ENCODE results near the gene PYGB.

PYGB gene

DNA sequence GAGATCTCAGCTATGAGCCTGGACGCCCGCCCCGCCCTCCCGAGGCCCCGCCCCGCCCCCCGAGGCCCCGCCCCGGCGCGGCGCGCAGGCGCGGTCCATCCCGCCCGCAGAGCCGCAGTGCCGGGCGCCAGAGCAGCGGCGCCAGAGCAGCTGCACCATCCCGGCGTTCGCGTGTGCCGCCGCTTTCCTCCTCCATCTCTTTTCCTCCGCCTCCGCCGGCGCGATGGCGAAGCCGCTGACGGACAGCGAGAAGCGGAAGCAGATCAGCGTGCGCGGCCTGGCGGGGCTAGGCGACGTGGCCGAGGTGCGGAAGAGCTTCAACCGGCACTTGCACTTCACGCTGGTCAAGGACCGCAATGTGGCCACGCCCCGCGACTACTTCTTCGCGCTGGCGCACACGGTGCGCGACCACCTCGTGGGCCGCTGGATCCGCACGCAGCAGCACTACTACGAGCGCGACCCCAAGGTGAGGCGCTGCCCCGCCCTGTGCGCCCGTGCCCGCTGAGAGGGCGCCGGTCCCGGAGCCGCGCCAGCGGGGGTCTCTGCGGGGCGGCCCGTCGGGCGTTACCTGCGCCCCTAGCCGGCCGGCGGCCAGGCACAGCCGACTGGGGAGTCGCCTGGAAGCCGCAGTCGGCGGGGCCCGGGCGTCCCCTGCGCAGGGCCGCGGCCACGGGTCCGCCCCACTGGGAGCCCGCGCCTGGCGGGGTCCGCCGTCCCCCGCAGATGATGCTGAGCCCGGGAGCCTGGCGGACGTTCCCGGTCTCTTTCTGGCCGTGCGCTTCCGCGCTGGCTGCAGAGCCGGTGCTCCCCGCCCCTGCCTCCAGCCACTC lies at the start of gene PYGB:
Gene PYGB (plus strand): TSS at position 130 of the 830 bp plus-strand sequence. CDS start 94 bp downstream, at position 224.
- DNase-seq (ENCODE audit: low spot score): peak; percentile 83

DNA sequence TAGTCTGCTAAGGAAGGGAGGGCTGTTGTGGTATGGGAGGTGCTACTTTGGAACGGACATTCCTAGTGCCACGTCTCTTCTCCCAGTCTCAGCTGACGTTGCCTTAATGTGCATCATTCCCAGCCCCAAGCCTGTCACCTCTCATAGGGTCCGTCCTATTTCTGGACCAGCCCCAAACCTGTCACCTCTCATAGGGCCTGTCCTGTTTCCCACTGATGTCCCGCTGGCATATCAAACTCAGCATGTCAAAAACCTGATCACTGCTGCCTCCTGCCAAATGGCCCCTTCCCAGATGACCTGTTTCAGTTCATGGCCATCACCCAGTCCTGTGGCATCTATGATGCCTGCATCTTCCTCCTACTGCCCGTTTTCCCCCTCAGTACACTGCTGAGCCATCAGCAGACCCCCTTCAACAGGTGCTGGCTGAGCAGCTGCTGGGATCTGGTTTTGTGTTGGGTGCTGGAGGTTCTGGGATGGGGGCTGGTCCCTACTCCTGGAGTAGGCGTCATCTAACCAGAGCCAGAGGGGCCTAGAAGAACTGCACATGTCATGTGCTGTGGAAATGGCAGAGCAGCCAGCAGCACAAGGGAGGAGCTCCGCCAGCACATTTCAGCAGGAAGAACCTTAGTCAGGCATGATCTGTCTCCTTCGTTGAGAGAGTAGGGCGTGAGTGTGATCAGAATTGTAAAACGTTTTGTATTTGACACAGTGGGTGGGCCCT lies 49.1 kb upstream of the PYGB start:
- DNase-seq (ENCODE audit: low spot score): no peak

DNA sequence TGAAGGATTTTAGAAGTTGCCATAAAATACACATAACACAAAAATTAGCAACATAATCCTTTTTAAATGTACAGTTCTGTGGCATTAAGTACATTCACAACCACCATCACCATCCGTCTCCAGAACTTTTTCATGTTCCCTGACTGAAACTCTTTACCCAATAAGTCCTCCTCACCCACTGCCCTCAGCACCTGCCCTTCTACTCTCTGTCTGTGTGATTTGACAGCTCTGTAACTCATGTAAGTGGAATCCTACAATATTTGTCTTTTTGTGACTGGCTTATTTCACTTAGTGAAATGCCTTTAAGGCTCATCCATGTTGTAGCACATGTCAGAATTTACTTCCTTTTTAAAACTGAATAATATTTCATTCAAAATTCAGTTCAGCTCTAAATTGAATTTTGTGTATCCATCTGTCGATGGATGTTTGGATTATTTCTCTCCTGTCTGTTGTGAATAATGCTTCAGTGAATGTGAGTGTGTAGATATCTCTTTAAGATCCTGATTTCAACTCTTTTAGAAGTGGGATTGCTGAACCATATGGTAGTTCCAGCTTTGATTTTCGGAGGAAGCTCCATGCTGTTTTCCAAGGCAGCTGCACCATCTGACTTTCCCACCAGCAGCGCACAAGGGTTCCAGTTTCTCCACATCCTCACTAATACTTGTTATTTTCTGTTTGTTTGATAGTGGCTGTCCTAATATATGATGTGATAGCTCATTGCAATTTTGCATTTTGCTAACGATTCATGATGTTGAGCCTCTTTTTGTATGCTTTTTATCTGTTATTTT lies 48.2 kb upstream of the PYGB start:
- no peak for DNase-seq (ENCODE audit: low spot score)

DNA sequence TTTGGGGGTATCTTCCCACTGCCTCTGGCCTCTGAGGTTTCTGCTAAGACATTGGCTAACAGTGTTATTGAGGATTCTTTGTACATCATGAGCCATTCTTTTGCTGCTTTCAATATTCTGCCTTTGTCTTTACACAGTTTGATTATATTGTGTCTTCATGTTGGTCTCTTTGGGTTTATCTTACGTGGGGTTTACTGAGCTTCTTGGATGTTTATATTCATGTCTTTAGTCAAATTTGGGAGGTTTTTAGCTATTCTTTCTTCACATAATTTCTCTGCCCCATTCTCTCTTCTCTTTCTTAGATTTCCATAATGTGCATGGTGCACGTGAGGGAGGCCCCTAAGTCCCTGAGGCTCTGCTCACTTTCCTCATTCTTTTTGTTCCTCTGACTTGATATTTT lies 44.8 kb upstream of the PYGB start:
- DNase-seq (ENCODE audit: low spot score): no peak

DNA sequence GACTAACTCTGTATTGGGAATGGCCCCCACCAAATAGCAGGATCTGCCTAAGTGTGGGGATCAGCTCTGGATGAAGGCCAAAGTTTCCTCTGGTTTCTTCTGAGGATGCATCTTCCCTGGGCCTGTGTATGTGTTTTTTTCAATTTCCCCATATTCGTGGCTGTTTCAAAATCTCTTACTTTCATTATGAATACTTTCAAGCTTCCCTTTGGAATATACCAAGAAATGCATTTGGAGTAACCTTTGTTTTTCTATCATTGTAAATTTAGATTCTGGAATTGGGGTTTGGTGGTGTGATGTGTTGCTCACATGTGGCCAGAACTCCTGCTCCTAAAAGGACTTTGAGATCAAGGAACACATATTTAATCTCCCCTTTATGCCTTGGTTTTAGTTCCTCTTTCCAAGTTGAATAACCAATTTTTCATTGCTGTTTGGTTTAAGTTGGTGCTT lies 44.0 kb upstream of the PYGB start:
- DNase-seq (ENCODE audit: low spot score): no peak

DNA sequence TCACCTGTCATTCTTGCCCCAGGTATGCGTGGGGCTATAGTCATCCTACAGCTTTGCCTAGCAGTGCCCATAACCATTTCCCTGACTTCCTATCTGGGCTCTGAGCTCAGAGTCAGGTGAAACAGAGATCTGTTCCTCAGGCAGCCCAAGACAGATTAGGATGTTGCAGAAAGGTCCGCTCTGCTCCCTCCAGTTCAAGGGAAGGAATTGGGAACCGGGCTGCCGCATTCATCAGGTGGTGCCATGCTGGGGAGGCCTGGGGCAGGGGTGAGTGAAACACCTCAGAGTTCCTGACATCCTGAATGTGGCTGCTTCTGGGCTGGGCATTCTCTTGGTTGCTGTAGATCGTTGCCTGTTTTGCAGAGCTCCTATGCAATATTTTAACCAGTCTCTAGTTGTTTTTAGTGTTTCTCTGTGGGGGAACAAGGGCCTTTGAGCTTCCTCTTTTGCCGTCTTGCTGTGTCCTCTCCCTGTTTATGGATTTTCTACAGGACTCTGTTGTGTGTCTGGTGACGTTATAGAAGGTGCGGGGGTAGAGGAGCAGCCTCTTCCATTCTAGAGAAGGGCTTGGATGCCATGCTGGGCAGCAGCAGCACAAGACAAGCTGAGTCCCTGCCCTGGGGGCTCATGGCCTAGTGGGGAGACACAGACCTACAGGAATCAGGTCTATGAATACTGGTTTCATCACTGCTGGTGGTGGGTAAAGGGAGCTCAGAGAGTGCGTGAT lies 43.2 kb upstream of the PYGB start:
- no peak for DNase-seq (ENCODE audit: low spot score)

DNA sequence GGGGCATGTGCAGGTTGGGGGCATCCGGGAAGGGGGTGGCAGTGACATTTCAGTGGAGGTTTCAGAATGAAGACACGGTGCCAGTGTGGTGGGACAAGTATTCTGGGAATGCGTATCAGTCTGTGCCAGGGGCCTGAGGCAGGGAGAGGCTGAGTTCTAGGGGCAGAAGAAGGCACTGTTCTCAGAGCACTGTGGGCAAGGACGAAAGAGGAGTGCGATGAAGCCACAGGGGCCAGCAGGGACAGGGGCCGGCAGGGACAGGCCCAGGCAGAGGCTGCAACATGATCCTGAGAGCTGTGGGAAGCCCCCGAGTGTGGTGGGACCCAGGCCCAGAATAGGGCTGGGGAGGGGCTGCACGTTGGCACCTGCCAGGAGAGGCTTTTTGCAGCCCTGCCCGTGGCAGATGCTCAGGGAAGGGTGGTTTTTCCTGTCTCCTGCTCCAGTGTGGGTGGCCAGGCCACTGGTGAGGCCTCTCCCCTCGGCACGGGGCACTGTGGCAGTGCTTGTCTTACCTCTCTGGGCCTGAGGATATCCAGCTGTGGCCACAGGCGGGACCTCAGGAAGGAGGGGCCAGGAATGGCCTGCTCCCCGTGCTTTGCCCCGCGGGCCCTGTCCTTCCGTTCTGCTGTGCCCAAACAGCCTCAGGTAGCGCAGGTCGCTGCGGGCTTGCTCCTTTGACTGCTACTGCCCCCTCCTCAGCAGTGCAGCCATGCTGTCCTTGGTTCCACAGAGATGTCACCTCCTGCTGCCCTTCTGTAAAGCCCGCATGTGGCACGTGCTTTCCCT lies 42.4 kb upstream of the PYGB start:
- no peak for DNase-seq (ENCODE audit: low spot score)

DNA sequence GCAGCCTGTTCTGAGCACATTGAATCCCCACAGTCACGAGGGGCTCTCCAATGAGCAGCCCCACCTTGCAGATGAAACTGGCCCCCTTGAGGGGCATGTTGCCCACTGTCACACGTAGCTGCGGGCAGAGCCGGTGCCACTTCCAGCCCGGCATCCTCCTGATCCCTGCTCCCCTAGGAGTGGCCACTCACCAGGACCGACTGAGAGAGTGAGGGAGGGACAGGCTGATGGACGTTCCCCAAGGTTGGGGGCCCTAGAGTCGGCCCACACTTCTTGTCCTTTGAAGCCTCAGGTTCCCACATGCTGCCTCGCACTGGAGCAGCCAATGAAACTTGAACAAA lies 41.9 kb upstream of the PYGB start:
- no peak for DNase-seq (ENCODE audit: low spot score)

DNA sequence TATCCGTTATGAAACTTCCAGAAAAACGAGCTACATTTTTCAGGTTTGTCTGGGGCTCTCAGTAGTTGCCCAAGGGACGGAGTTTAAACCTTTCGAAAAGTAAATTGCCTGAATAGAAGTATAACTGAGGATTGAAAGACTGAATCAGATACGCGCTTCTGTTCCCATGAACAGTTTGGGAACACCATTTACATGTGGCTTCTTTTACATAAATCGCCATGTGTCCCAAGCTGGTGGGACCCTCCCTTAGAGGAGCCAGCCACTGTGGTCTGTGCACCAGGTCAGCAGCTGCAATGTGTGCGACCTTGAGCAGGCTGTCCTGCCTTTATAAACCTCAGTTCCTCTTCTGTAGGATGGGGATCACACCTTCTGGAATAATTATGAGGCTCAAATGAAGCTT lies 41.3 kb upstream of the PYGB start:
- no peak for DNase-seq (ENCODE audit: low spot score)

DNA sequence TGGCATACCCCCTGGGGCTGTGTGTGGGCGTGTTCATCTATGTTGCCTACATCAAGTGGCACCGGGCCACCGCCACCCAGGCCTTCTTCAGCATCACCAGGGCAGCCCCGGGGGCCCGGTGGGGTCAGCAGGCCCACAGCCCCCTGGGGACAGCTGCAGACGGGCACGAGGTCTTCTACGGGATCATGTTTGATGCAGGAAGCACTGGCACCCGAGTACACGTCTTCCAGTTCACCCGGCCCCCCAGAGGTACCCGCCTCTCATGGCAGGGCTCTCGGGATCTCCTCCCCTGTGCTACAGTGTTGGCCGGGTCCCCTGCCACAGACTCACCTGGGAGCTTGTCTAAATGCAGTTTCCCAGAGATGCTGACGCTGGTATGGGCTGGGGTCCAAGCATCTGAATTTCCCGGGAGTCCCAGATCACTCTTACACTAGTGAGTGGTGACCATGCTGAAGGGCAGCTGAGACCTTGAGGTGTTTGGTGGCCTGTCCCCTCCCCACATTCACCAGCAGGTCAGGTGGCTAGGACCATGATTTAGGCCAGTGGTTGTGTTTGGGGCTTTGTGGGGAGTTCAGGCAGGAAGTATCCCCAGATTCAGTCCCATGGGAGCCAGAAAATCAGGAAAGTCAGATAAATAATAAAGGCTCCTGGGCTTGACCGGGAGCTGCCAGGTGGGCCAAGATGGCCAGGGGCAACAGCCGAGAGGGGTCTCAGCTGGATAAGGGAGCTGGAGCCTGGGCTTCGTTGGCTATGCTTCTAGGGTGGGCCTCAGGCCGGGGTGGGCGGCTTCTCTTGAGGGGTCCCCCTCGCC lies 40.5 kb upstream of the PYGB start:
- DNase-seq (ENCODE audit: low spot score): no peak

DNA sequence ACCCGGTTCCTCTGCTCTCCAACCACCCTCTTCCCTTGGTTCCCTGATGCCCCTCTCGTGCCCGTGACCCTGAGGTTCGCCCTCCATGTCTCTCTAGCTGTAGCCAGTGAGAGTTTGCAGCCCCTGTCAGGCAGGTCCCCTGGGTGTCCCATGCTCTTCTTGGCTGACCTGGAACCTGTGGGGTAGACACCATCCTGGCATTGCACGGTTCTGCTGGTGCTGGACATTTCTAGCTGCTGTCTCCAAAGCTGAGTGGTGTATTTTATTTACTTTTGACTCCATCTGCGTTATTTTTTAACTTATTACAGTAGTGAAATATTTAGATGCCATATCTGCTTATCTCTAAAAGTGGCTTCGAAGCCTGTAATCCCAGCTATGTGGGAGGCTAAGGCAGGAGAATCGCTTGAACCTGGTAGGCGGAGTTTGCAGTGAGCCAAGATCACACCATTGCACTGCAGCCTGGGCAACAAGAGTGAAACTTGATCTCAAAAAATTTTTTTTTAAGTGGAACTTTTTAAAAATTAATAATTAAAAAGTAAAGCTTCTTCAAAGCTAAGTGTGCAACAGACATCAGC lies 39.8 kb upstream of the PYGB start:
- no peak for DNase-seq (ENCODE audit: low spot score)

DNA sequence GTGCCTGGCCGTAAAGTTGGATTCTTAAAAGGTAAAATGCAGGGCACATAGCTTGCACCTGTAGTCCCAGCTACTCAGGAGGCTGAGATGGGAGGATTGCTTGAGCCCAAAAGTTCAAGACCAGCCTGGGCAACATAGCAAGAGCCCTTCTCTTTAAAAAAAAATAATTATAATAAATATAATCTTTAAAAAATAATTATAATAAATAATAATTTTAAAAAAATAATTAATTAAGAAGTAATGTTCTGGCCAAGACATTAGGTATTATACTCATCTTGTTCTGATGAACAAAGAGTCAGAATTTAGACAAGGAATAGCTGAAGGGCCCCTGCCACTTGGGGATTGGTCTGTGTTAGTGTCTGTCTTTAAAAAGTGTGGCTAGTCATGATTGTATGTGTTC lies 38.5 kb upstream of the PYGB start:
- no peak for DNase-seq (ENCODE audit: low spot score)

DNA sequence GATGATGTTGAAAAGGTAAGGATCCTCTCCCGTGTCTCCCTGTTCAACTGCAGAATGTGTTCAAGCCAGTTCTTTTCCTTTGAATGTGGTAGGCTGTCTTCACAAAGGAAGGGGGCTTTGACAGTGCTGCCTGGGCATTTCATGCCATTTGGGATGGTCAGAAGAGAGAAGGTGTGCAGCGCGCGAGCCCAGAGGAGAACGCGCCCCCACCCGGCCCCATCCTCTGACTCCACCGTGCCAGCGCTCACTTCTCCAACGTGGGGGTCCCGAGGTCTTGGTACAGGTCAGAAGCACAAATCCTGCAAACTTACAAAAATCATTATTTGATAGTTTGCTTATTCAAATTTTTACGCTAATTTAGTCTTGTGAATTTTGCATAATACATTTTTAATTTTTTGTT lies 38.0 kb upstream of the PYGB start:
- no peak for DNase-seq (ENCODE audit: low spot score)

DNA sequence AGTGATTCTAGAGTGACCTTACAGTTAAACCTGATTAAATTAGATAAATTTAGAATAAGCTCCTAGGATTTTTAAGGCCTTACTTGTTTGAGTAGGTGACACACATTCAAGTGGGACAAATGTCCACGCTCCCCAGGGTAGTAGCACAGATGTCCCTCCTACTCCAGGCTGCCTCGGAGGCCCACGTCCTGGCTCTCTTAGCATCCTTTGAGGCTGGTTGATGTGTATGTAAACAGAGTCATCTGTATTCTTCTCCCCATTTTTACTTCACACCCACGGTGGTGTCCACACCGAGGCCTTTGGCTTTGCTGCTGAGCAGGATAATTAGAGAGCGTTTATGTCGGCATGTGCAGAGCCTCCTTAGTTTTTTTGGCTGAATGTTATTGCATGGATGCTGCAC lies 36.6 kb upstream of the PYGB start:
- no peak for DNase-seq (ENCODE audit: low spot score)

DNA sequence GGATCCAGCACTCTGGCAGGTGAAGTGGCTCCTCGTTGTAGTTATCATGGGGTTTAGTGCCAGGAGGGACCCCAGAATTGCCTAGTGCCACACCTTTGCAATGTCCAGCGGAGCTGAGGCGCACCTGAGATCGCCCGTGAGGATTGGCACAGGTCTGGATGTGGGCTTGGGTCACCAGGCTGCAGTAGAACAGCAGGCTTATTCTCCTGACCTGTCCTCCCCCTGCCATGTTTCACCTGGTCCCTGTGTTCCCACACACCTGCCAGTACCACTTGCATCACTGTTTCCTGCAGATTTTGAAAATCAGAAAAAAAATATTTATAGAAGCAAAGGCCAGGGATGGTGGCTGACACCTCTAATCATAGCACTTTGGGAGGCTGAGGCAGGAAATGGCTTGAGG lies 35.6 kb upstream of the PYGB start:
- DNase-seq (ENCODE audit: low spot score): no peak

DNA sequence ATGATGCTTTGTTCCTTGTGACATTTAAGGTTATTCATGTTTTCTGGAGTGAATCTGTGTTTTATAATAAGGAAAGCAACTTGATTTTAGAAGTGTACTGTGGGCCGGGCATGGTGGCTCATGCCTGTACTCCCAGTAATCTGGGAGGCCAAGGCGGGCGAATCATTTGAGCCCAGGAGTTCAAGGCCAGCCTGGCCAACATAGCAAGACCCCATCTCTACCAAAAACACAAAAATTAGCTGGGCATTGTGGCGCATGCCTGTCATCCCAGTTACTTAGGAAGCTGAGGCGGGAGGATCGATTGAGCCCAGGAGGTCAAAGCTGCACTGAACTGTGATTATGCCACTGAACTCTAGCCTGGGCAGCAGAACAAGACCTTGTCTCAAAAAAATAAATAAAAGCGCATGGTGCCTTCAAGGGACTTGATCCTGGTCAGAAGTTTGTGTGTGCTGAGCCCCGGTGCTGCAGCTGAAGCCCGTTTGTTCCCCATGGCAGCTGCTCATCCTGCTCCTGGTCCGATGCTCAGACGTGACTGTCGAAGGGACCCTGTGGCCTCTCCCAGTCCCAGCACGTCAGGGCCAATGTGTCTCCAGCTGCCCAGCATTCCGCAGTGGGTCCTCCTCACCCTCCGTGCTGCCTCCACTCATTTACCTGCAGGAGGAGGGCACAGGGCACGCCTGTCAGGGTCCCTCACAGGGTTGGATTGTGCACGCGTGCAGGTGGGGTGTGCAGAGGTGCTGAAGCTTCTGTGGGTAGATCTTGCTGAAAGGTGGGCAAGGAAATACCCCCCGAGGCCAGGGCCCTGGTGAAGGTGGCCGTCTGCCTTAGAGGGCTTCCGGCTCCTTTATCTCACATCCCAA lies 34.1 kb upstream of the PYGB start:
- no peak for DNase-seq (ENCODE audit: low spot score)

DNA sequence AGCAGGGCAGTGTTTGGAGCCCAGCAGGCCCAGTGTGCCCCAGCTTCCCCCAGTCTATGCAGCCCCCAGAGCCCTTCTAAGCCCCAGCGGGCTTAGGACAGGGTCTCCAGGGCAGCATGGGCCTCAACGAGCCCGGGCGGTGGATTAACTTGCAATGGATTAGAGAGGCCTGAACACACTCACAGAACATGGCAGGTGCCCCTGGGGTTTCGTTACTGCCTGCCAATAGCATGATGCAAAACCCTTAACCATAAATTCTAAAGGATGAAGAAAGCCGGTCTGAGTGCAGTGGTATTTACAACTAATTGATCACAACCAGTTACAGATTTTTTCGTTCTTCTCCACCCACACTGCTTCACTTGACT lies 33.5 kb upstream of the PYGB start:
- no peak for DNase-seq (ENCODE audit: low spot score)

DNA sequence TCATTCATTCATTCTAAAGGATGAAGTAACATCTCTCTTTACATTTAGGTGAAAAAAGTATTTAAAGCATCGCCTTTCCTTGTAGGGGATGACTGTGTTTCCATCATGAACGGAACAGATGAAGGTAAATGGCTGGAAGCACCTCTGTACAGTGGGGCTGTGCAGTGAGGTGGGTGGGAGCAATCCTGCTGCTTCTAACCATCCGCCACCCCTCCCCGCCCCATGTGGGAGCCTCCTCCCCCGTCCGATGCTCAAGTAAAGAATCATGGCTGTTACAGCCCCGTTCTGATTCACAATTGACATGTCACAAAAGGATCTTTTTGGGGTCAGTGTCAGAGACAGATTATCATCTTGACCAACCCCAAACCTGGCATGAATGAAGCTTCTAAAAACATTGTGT lies 33.1 kb upstream of the PYGB start:
- no peak for DNase-seq (ENCODE audit: low spot score)

DNA sequence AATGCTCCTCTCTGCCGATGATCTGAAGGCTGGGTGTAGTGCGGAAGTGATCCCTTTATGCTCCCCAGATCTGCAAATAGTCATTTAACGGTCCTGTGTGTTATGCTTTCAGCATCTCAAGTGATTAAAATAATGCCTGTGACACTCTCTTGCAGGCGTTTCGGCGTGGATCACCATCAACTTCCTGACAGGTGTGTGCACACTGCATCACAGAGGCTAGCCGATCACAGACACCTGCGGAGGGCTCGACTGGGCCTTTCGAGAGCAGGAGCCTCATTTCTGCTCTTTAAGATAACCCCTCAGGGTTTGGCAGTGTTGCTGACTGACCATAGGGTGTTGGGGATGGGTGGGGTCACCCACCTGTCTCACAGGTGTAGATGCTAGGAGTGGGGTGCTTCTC lies 32.4 kb upstream of the PYGB start:
- no peak for DNase-seq (ENCODE audit: low spot score)
